Prostate gland (tissue), 2 donors: ENCODE measurements around the gene AQP12B.

Experiments used
- CTCF ChIP-seq, 4 experiments: fragments of 200-600 bp in 2 of 4; fragments of 450-650 bp in 2 of 4; sonication (generic) in 2 of 4; IDR thresholded peaks; 1 replicate in 3 of 4; 2 replicates in 1 of 4; pipeline ENCODE4 v1.5.1; 2016 to 2019; ENCODE audit warnings: antibody characterized with exemption in 4 of 4, mild to moderate bottlenecking in 2 of 4, moderate library complexity in 2 of 4
- POLR2A ChIP-seq: fragments of 450-650 bp; IDR thresholded peaks from one replicate; pipeline ENCODE4 v1.6.1; 2016; ENCODE audit warnings: antibody characterized with exemption, mild to moderate bottlenecking
- POLR2AphosphoS5 ChIP-seq: sonication (generic); formaldehyde crosslinking; IDR thresholded peaks from one replicate; pipeline ENCODE4 v1.6.1; 2017; ENCODE audit warnings: antibody characterized with exemption

DNA sequence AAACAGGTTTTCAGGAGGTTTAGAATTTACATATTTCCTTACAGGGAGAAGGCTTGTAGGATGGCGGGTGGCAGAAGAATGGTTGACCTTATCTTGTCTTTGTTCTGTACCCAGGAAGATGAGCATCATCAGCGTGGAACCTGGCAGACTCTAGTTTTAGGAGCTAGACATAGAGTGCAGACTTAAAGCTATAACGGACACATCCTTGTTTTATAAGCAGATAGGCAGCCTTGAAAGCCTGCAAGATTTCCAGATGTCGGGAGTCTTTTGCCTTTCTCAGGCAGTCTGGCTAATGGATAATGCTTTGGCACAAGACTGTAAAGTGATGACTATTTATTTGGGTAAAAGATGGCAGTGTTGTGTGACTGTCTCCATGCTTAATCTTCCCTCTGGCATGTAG is 11.7 kb downstream of the AQP12B start:
- no peak for TF ChIP-seq POLR2AphosphoS5
- TF ChIP-seq CTCF (IDR thresholded peaks at IDR 0.05): no peak
- TF ChIP-seq POLR2A: no peak
